Measurements from ENCODE around the gene FBXO31.

FBXO31 gene

DNA sequence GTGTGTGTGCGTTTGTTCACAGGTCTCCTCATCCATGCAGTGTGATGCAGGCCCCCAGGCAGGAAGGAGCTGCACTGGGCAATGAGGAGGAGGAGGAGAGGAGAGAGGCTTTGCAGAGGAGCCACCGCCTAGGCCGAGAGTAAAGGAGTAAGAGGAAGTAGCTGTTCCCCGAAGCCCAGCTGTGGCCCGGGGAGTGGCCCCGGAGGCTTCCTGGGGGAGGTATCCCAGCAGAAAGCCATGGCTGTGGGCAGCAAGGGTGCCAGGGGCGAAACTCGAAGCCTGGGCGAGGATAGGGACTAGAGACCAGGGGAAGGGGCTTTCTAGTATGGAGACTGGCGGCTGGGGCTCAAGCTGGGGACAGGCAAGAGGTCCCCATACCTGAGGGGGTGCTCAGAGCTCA lies 78.6 kb downstream of the FBXO31 start:
- no peak for DNase-seq

DNA sequence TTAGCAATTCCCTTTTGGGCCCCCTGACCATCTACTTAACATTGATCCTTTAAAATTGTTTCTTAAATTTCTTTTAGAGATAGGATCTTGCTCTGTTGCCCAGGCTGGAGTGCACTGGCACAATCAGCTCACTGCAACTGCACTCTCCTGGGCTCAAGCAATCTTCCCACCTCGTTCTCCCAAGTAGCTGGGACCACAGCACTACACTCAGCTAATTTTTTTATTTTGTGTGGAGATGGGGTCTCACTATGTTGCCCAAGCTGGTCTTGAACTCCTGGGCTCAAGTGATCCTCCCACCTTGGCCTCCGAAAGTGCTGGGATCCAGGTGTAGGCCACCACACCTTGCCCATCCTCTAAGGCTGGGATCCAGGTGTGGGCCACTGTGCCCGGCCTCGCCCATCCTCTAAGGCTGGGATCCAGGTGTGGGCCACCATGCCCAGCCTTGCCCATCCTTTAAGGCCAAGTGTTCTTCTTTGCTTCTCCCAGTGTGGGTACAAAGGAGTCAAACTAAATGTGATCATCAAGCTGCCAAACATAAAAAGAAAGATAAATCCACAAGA lies 79.5 kb downstream of the FBXO31 start:
- DNase-seq: no peak

DNA sequence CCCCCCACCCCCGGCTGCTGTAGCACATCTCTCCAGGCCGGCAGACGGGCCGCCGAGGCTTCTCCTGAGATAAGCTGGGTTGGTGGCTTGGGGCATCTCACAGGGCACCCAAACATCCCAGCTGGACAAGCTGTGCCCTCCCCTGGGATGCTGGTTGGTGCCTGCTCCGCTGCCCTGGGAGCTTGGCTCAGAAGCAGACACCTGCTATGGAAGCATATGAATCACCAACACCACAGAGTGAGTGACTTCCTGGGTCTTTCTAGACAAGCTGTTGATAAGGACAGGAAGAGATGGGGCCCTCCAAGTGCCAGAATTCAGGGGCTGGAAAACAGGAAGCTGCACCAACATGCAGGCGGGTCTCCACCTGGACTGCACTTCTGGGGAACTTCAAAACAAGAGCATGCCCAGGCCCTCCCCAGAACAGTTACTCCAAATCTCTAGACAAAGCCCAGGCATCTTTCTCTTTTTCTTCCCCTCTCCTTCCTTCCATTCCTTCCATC lies 80.1 kb downstream of the FBXO31 start:
- peak; percentile 57 for DNase-seq

DNA sequence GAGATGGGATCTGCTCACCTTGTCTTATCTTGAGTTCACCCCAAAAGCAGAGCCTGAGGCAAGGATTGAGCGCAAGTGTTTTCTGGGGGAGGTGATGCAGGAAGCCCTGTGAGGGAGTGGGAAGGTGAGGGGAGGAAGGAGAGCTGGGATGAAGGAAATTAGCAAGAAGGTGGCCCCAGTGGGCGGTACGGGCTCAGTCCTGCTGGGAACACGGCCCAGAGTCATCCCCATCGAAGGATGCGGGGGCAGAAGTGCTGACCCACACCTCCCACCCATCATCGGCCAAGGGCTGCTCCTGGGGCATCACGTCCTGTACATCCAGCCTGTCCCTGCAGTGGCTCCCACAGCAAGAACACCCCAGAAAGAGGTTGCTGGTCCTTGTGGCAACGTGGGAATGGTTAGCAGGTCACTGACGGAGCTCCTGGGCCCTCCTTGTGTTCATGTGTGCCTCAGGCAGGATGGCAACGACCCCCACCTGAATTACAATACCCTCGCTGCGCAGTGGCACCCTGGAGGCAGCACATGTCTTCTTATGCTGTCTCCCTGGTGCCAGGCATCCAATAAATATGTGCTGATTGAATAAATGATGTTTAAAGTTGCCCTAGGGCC lies 84.6 kb downstream of the FBXO31 start:
- DNase-seq: no peak

DNA sequence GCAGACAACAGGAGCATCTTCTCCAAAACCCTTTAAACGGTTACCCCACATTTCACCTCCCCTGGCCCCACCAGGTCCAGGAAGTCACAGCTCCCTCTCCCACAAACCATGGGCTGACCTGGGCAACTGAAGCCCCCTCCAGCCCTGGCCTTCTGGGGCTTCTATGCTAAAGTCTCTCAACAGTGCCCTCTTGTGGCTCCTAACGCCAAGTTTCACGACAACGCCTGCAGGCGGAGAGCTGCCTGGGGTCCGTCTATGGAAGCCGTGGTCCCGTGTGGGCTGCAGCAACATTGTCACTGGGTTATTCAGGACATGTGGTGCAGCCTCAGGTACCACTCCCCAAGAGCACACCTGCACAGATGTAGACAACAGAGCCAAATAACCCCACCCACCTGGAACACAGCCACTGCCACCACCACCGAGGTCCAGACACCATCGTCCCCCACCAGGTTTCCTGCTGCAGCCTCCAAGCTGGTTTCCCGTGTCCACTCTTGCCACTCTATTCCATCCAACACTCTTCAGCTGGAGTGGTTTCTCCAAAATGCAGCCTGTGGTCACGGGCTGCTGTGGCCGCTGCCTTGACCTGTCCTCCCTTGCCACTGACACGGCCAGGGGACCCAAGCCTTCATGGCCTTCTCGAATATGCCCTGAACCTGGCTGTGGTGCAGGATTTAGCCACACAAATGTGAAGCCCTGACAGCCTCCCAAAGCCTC lies 85.5 kb downstream of the FBXO31 start:
- DNase-seq: peak; percentile 57

DNA sequence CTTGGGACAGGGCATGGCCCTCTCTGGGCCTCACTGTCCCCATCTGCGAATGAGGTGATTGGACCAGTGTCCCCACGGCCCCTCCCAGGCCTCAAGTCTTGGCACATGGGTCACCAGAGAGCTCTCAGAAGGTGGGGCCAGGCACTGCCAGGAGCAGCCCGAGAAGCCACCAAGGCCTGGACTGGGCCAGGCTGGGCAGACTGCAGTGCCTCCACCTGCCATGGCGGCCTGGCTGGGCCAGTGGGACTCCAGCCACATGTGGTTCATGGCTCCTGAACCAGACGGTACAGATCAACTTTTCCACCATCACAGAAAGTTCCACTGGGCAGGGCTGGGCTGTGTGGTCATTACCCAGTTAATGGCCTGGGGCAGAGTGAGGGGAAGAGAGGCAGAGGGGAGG lies 86.2 kb downstream of the FBXO31 start:
- no peak for DNase-seq

DNA sequence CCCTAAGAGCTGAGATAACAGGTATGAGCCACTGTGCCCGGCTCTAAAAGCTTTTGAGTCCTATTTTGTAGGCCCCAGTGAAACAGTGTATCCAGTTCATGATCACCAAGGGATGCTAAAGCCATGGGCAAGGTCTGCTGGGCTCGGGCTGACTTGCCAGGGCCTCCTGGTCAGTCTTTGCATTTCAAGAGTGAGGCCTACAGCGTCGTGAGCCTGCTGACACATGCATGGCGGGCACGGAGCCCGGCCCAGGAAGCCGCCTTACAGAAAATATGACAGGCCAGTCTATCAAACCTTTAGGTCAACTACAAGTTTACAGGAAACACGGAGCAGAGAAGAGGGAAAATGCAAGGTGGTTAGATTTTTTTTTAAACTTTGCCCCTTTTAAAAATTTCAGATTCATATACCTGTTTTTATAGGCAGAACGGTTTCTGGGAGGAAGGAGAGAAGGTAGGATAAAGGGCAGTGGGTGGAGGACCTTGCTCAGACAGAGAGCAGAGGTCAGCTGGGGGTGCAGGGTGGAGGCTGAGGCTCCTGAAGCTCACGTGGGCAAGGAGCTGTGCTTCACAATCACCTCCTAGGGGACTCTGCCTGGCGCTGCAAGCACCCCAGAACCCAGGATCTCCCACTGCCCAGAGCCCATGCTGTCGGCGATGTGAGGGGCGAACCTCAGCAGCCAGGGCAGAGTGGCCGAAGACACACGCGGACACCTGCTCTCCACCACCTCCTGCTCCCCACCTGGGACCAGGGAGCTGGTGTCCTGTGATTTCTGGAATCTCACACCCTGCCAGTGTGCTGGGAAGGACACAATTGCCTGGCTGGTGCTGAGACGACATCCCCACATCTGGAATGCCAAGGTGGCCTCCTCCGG lies 87.7 kb downstream of the FBXO31 start:
- no peak for DNase-seq

DNA sequence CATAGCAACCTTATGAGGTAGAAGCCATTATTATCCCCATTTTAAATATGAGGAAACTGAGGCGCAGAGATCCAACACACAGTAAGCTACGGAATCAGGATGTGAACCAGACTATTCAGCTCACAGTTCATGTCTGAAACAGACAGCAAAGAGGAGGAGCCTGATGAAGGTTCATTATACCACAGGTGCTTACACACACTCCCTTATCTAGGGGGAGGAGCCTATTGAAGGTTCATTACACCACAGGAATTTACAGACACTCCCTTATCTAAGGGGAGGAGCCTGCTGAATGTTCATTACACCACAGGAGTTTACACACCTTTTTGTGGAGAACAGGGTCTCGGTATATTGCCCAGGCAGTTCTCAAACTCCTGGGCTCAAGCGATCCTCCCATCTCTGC lies 88.3 kb downstream of the FBXO31 start:
- peak; percentile 27 for DNase-seq

DNA sequence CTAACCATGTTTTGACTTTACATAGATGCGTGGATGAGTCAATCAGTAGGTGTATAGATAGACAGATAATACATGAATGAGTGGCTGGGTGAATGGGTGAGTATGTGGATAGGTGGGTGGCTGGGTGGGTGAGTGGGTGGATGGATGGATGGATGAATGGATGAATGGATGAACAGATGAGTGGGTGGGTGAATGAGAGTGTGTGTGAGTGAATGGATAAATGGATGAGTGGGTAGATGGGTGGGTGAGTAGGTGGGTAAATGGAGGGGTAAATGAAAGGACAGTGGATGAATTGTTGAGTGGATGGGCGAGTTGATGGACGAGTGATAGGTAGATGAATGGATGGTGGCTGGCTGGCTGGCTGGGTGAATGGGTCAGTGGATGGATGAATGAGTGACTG lies 89.6 kb downstream of the FBXO31 start:
- DNase-seq: no peak

DNA sequence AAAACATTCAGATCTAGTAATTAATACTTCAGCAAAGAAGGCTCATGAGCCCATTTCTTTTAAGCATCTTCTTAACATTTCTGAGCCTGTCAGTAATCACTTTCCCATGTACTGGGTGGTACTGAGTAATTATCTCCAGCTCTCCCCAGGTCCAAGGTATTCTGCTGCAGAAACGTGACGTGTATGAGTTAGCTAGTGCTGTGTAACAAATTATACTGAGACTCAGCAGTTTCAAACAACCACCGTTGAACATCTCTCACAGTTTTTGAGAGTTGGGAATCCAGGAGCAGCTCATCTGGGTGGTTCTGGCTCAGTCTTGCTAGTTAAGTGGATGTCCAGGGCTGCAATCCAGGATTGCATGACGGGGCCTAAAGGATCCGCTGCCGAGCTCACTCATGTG lies 91.6 kb downstream of the FBXO31 start:
- DNase-seq: no peak

DNA sequence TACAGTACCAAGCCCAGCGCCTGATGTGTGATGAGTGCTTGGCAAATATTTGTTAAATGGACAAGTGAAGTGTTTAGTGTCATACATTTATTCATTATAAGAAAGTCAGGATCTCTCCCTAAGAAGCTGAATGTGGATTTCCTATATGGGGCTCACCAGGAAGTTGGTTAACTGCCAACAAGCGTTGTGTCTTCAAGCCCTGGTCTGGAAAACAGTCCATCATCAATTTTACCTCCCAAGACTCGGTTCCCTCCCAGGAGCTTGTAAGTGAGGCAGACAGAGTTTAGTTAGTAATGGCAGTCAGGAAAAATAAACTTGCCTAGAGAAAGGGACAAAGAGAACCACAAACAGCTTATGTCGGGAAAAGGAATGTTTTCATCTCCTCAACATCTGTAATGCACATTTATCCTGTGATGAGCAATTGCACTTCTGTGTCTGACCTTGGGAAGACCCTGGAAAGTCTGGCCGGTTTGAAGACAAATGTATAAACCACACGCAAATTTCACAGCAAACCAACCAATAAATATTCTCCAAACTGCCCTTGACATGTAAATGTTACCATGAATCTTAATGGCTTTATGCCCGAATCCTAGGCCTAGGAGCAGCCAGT lies 94.7 kb downstream of the FBXO31 start:
- DNase-seq: no peak

DNA sequence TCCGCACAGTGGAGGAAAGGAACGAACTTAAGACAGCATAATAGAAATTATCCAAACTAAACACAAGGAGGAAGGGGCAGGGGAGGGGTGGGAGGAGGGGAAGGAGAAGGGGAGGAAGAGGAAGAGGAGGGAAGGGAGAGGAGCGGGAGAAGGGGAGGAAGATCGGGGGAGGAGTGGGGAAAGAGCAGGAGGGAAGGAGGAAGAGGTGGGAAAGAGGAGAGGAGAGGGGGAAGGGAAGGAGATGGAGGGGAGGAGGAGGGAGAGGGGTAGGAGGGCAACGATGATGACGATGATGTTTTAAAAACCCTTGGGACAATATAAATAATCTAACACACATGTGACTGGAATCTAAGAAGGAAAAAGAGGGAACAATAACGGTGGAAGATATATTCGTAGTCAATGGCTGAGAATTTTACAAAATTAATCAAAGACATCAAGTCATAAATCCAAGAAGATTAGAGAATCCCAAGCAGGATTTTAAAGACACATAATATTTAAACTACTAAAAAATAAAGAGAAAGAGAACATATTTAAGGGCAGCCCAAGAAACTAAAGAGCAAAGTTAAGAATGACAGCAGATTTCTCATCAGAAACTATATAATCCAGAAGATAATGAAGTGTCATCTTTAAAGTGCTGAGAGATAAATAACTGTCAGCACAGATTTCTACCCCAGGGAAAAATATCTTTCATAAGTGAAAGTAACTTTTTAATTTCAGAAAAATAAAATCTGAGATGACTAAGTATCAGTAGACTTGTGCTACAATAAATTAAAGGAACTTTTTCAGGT lies 96.5 kb downstream of the FBXO31 start:
- DNase-seq: no peak

DNA sequence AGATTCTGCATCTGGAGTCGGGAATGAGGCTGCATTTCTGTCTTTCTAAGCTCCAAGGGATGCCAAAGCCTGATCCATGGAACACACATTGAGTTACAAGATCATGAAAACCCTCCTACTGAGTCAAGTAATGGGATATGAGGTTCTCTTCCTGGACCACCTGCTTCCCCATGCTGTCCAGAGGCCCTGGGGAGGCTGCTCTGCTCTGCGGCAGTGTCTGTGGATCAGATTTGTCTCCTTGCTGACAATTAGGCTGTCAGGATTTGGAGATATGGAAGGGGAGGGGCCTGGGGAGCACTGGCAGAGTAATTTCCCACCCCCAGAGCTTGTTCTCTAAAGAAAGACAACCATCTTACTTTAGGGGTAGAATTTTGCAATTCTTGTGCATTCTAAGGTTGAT lies 99.4 kb downstream of the FBXO31 start:
- DNase-seq: no peak

DNA sequence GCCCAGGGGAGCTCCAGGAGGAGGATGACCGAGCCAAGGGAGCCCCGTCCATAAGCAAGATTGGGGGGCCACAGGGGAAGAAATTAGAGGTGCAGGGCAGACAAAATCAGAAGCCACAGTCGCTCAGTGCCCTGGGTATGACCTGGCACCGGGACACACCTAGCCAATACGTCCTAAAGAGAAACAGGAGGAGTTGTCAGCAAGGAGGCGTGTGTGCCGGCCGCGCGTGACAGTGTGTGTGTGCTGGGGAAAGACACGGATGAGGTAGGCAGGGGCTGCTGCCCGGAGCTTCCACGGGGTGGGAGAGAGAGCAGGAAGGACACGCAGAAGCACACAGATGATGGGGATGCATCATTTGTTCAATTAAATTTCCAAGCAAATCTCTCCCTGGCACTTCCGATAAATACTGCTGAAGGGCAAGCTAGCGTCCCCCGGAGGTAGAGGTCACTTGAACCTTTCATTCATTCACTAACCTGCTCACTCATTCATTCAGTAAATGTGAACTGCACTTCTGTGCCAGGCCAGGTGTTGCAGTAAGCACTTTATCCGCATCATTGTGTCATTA lies 104.4 kb downstream of the FBXO31 start:
- no peak for DNase-seq

DNA sequence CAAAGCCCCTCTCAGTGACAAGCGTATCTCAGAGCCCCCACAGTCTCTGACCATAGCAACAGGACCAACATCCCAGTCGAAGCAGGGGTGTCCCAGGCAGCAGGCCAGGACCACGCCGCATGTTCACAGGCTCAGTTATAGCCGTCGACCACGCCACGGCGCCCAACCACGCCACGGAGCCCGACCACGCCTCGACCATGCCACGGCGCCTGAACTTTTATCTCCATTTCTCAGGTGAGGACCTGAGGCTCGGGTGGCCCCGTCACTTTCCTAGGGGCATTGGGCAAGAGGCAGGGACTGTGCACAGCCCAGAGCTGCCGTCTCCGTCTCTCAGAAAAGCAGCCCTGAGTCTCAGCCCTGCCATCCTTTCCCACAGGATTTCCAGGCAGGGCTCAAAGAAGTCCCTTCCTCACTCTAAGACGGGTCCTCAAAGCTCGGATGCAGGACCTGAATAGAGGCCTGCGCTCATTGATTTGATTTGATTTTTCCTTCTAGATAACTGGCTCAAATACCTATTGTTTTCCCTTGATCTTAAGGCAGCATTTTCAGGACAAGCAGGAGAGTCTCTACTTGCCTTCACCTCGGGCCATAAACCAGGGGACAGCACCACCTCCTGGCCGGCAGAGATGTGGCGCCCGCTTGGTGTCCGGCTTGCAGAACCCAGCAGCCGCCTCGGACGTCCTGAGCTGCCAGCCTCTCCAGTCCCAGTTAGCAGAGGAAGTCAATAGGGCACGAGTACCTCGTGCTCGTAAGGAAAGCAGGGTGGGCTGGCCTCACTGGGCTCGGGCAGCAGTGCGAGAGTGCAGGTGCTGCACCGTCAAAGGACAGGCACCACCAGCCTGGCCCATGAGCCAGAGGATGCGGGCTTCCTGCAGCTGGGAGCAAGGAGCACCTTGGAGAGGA lies 105.1 kb downstream of the FBXO31 start:
- DNase-seq: peak; percentile 78
